CD1c-positive myeloid dendritic cell (primary cell): ENCODE measurements around the gene ARHGEF19.
"Not testable (repeated sequence)": the region's sequence is repeated elsewhere in the genome, so short reads cannot be mapped to it uniquely, and the experiment has no call there.

Experiments
- DNase-seq: peaks from one replicate; pipeline ENCODE4 v3.0.0-alpha.2; 2016; ENCODE audit errors: extremely low spot score

Gene ARHGEF19

DNA sequence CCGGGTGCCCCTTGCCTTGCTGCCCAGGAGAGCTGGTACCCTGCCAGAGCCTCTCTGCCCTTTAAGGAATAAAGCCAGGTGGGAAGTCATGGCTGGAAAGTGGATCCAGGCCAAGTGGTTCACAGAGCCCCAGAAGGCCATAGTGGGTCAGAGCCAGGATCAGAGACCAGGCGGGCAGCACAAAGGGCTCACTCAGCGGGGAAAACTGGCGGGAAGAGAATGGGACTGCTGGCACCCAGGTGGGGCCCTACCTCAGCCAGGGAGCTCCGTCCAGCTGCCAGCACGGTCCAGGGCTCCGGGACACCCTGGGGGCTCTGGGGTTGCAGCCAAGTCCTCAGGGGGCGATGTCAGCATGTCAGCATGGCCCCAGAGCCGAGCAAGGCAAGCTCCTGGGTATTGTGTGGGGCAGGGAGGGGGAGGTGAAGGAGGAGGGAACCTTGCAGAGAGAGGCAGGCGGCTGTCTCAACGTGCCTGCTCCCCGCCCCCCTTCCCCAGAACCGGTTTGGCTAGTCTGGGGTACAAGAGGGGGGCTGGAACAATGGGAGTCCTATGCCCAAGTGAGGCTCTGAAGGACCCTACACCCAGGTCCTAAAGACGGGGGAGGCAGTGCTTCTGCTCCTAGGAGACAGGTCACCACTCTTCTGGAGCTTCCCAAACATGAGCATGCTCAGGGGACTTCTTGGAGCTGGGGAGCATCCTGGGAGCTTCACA is at the start of gene ARHGEF19:
Gene ARHGEF19, minus strand, starts transcription at position 402 of the 711 bp plus-strand sequence. CDS start 3,598 bp downstream, outside the sequence.
- no peak for DNase-seq

- no peak for DNase-seq
These were observed 49.6 kb upstream of the ARHGEF19 start for GRCh38 chr1:16262067-16262466.

GRCh38 chr1:16260814-16261213 is 48.4 kb upstream of the ARHGEF19 start:
- no peak for DNase-seq

- DNase-seq = no peak
These were observed 46.2 kb upstream of the ARHGEF19 start for GRCh38 chr1:16258591-16259135.

GRCh38 chr1:16257968-16258367 is 45.5 kb upstream of the ARHGEF19 start:
- DNase-seq = no peak

DNA sequence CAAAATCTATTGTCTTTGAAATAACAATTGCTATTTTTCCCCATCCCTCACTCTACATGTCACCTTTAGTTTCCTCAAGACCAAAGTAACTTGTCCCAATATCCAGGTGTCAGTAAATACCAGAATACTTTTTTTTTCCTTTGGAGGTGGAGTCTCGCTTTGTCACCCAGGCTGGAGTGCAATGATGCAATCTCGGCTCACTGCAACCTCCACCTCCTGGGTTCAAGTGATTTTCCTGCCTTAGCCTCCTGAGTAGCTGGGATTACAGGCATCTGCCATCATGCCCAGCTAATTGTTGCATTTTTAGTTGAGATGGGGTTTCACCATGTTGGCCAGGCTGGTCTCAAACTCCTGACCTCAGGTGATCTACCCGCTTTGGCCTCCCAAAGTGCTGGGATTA is 45.1 kb upstream of the ARHGEF19 start:
- not testable (repeated sequence) for DNase-seq

DNA sequence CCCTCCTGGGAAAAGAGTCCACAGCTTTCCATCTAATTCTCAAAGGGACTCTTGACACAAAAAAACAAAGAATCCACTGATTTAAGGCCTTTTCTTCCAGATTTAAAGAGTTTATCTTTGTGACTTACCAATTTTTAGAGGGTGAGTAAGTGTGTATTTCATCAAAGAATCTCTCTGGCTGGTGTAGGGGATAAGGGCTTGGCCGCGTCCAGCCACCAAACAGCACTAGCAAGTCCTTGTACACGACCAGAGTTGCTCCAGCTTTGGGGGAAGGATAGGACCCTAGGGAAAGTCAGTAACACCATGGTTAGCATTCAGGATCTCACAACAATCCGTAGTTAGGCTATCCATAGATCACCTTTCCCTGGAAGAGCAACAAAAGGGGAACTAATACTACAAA is 44.0 kb upstream of the ARHGEF19 start:
- DNase-seq = no peak

- no peak for DNase-seq
These were observed 41.9 kb upstream of the ARHGEF19 start for GRCh38 chr1:16254263-16254928.

DNA sequence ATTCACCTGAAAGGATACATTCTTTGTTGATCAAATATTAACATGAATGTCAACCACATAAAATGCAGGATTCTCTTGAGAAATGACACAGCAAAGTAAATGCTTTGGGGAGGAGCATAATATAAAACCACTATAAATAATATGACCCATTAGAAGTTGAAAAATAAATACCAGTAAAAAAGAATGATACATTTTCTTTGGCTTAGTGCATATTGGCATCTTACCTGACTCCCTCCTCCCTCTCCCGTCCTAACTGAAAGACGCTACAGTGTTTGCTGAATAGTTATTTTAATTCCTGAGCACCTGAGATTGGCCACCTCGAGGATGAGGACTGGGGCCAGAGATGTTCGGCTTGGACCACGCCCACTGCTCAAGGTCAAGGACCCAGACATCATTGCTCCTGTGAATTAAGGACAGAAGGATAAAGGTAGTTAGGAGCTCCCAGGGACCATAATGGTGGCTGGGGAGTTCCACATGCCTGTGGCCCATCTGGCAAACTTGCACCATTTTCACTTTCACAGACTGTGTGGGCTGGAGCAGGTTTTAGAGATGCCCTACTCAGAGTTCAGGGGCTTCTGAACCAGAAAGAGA is 41.0 kb upstream of the ARHGEF19 start:
- DNase-seq = no peak

DNA sequence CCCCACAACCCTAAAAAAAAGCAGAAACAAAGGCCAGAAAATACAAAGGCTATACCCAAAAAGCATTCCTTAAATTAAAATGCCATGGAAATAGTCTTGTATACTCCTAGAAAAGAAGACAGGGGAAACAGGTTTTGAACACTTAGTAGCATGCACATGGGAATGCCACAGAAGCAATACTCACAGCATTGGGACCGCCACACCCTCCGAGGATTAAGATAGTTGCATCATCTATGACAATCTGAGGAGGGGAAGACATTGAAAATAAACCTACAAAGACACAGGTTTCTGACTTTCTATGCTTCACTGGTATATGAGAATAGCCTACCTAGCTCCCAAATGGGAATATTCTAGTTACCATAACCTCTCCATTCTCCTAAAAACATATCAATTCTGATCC is 40.5 kb upstream of the ARHGEF19 start:
- DNase-seq = no peak

DNA sequence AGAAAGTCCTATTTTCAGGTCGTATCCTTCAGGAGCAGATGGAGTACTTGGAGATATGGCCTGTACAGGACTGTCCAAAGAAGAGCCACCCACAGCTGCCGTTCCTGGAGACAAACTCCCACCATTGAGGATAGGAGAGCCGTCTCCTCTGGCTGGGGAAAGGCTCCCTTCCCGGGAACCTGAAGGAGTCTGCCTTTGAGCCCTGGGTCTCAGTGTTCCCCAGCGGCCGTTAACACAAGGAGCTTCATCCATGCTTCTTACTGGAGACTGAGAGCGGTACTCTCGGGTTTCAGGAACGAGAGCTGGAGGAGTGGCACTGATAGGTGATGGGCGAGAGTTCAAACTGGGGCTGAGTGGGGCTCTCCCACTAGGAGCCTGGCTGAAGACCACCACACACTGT is 38.9 kb upstream of the ARHGEF19 start:
- DNase-seq = no peak

- no peak for DNase-seq
These were observed 38.2 kb upstream of the ARHGEF19 start for GRCh38 chr1:16250524-16251251.

- DNase-seq = no peak
These were observed 37.3 kb upstream of the ARHGEF19 start for GRCh38 chr1:16249596-16250241.

- no peak for DNase-seq
These were observed 36.4 kb upstream of the ARHGEF19 start for GRCh38 chr1:16248603-16249516.

DNA sequence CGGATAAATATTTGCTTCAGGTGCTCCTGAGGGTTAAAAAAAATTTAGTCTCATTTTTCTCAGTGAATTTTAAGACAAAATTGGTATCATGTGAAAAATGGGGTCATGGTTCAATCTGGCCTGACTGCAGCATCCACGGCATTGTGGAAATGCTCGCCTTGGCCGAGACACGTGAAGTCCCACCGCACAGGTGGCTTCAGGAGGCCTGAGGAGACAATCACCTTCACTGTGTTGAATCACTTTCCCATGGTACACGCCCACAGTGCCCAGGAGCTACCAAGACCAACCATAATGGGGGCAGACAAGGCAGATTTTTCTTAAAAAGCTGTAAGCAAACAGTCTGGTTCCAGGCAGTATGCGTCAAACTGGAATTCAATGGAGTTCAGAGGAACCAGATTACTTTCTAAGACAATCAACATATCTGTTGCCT is 35.6 kb upstream of the ARHGEF19 start:
- DNase-seq = no peak

DNA sequence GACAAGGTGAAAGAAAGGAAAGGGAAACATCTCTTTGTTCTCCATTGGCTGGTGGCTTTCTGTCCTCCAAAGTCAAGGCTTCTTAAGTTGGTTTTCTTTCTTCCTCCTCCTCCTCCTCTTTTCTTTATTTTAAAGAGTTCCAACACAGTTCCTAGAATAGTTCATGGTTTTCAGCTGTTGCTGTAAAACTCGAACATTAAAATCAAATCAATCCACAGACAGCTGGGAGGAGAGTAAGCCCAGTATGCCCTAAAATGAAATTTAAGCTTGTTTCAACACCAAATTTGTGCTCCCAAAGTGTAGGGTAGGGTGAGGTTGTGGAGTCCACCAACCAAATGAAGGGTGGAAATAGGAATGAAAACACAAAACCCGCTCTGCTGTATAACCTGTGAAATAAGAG is 35.0 kb upstream of the ARHGEF19 start:
- no peak for DNase-seq

DNA sequence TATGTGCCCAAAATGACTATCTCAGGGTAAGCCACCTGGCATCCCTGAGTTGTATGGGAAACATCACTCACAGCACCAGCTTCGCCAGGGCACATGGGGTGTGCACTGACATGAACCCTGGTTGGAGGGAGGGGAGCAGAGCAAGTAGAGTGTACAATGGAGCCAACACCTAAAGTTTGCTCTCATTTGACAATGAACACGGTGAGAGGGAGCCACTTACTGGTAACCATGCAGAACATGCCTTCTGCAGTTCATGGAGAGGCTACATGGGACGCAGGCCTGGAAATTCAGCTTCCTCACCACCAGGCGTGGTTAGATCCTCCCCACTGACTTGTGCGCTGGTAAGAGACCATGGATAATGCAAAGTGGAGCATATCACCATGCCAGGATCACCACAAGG is 34.5 kb upstream of the ARHGEF19 start:
- no peak for DNase-seq

- not testable (repeated sequence) for DNase-seq
These were observed 33.8 kb upstream of the ARHGEF19 start for GRCh38 chr1:16246239-16246638.

DNA sequence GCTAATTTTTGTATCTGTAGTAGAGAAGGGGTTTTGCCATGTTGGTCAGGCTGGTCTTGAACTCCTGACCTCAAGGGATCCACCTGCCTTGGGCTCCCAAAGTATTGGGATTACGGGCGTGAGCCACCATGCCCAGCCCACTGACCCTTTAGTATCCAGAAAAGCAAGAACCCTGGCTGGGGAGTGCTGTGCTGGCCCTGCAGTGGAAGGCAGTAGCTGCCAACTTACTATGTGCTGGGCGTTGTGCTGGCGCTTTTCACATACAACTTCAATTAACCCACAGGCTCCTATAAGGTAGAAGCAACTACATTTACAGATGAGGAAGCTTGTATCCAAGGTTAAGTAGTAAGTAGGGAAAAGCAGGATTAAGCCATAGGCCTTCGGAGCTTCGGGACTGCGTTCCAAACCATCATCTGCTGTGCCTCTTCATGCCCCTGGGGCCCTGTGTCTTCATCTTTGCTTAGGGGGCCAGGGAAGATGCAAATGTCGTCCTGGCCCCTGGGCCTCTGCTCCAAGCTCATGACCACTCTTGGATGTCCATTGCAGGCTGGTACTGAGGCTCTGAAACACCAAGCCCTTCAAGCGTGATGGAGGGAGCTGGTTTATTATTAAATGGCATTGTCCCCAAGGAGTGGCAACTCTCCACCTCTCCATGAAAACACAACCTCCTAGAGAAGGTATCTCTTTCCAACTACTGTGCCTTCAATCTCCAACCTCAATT is 33.2 kb upstream of the ARHGEF19 start:
- no peak for DNase-seq
